A549 (cell line): ENCODE results near the gene LETM1. TPM values are rescaled to one million over a fixed set of nuclear protein-coding genes. Genes with fewer than 3 reads are reported as not detected.

Experiments
- ATAC-seq, 2 experiments: fragments of 200-7000 bp in 1 of 2; fragments of >200 bp in 1 of 2; cut with Nextera tagmentation in 1 of 2; cut with Tn5 transposase in 1 of 2; 3 replicates each; pipeline versions ENCODE4 v1.8.0 to v1.9.1; 2018 to 2020; ENCODE audit warnings: mild to moderate bottlenecking in 1 of 2, moderate library complexity in 1 of 2
- CTCF ChIA-PET: fragments of 300-600 bp; sonication (Branson Sonifier 250); formaldehyde crosslinking; extraction: SDS; loops from one replicate; lab custom pipeline; 2021; ENCODE audit warnings: antibody characterized with exemption, inconsistent platforms; lab: Yijun Ruan, JAX
- POLR2A ChIA-PET: fragments of 350-600 bp; formaldehyde crosslinking; extraction: SDS; loops from one replicate; lab custom pipeline; 2021; ENCODE audit warnings: antibody characterized with exemption, inconsistent platforms; lab: Yijun Ruan, JAX
- DNase-seq, 2 experiments: peaks; one replicate each; pipeline versions ENCODE4 v3.0.0 to v3.0.0-alpha.2; 2011 to 2016; ENCODE audit warnings: low read depth in 1 of 2, low spot score in 1 of 2
- FAIRE-seq: peaks from 2 replicates; lab custom pipeline; 2011; peaks lifted over from hg19 to GRCh38; lab: Jason Lieb, UNC
- H3K27ac ChIP-seq, 2 experiments: fragments of >200 bp; sonication (Bioruptor Twin); formaldehyde crosslinking; 3 replicates each; pipeline ENCODE4 v1.5.1; 2016 to 2017
- H3K4me1 ChIP-seq: fragments of >200 bp; sonication (Bioruptor Twin); formaldehyde crosslinking; 3 replicates; pipeline ENCODE4 v1.6.1; 2016
- H3K4me2 ChIP-seq: fragments of >200 bp; sonication (Bioruptor Twin); formaldehyde crosslinking; 3 replicates; pipeline ENCODE4 v1.6.1; 2016
- H3K4me3 ChIP-seq: fragments of >200 bp; sonication (Bioruptor Twin); formaldehyde crosslinking; 3 replicates; pipeline ENCODE4 v1.5.1; 2016
- H3K9me3 ChIP-seq: fragments of >200 bp; sonication (Bioruptor Twin); formaldehyde crosslinking; 3 replicates; pipeline ENCODE4 v1.6.1; 2016
- ATOH8 ChIP-seq: fragments of 250-450 bp; sonication (Bioruptor Pico); IDR thresholded peaks from 2 replicates; pipeline ENCODE4 v1.5.0; 2020; ENCODE audit warnings: low read depth, mild to moderate bottlenecking, moderate library complexity
- CBX8 ChIP-seq: fragments of 200-600 bp; sonication (generic); IDR thresholded peaks from 2 replicates; pipeline ENCODE4 v1.6.1; 2016
- CEBPB ChIP-seq, 2 experiments: fragments of >200 bp in 1 of 2; sonication (Bioruptor Twin) in 1 of 2; formaldehyde crosslinking in 1 of 2; IDR thresholded peaks; 2 replicates each; pipeline ENCODE4 v1.6.1; 2012 to 2016
- CHD4 ChIP-seq: fragments of 200-600 bp; sonication (generic); IDR thresholded peaks from 2 replicates; pipeline ENCODE4 v1.6.1; 2016; ENCODE audit warnings: antibody characterized with exemption, mild to moderate bottlenecking, borderline replicate concordance
- EHF ChIP-seq: fragments of 250-450 bp; sonication (Bioruptor Pico); IDR thresholded peaks from 2 replicates; pipeline ENCODE4 v1.5.0; 2020; ENCODE audit warnings: mild to moderate bottlenecking
- EHMT2 ChIP-seq: fragments of 200-600 bp; sonication (generic); IDR thresholded peaks from 2 replicates; pipeline ENCODE4 v1.6.1; 2016; ENCODE audit warnings: antibody characterized with exemption, low read depth, mild to moderate bottlenecking, moderate library complexity
- ESRRA ChIP-seq: fragments of 150-350 bp; IDR thresholded peaks from 2 replicates; pipeline ENCODE4 v1.6.1; 2014; ENCODE audit warnings: mild to moderate bottlenecking, low read length, borderline replicate concordance
- FOSL2 ChIP-seq, 2 experiments: fragments of 450-650 bp in 1 of 2; fragments of >200 bp in 1 of 2; sonication (Bioruptor Twin) in 1 of 2; formaldehyde crosslinking; IDR thresholded peaks; 2 replicates each; pipeline versions ENCODE4 v1.5.0 to v1.6.1; 2016 to 2020; ENCODE audit warnings: mild to moderate bottlenecking in 1 of 2, moderate library complexity in 1 of 2
- HDAC2 ChIP-seq: fragments of 200-600 bp; sonication (generic); IDR thresholded peaks from 2 replicates; pipeline ENCODE4 v1.6.1; 2016
- HOXB5 ChIP-seq: fragments of 250-450 bp; sonication (Bioruptor Pico); IDR thresholded peaks from 2 replicates; pipeline ENCODE4 v1.5.0; 2020; ENCODE audit warnings: mild to moderate bottlenecking, moderate library complexity
- MAFK ChIP-seq: fragments of 450-650 bp; IDR thresholded peaks from 2 replicates; pipeline ENCODE4 v1.6.1; 2014; ENCODE audit not compliant: partially characterized antibody
- NFE2L2 ChIP-seq: fragments of 150-350 bp; conservative IDR thresholded peaks from 2 replicates; pipeline ENCODE4 v1.6.1; 2014; ENCODE audit warnings: low read length
- PBX3 ChIP-seq: IDR thresholded peaks from 2 replicates; pipeline ENCODE4 v1.6.1; 2012
- PHF8 ChIP-seq: fragments of 200-600 bp; sonication (generic); IDR thresholded peaks from 2 replicates; pipeline ENCODE4 v1.6.1; 2016; ENCODE audit warnings: low read depth, mild to moderate bottlenecking, antibody characterized with exemption, moderate library complexity, borderline replicate concordance
- POLR2AphosphoS2 ChIP-seq: conservative IDR thresholded peaks from 2 replicates; pipeline ENCODE4 v1.6.1; 2012; ENCODE audit warnings: low read length, improper control_type of control experiment, inconsistent platforms
- RCOR1 ChIP-seq: fragments of 150-350 bp; IDR thresholded peaks from 2 replicates; pipeline ENCODE4 v1.6.1; 2014; ENCODE audit warnings: antibody characterized with exemption, low read length, low read depth
- REST ChIP-seq: fragments of 200-600 bp; sonication (generic); IDR thresholded peaks from 2 replicates; pipeline ENCODE4 v1.6.1; 2016; ENCODE audit warnings: antibody characterized with exemption, mild to moderate bottlenecking, moderate library complexity
- RFX5 ChIP-seq: fragments of 450-650 bp; IDR thresholded peaks from 2 replicates; pipeline ENCODE4 v1.7.1; 2014; ENCODE audit warnings: antibody characterized with exemption, mild to moderate bottlenecking, moderate library complexity
- RNF2 ChIP-seq: fragments of 200-600 bp; sonication (generic); IDR thresholded peaks from 2 replicates; pipeline ENCODE4 v1.6.1; 2016; ENCODE audit warnings: low read depth, mild to moderate bottlenecking, antibody characterized with exemption, moderate library complexity, borderline replicate concordance
- SMC3 ChIP-seq: fragments of >200 bp; sonication (Bioruptor Twin); formaldehyde crosslinking; IDR thresholded peaks from 3 replicates; pipeline ENCODE4 v1.6.1; 2018; ENCODE audit warnings: inconsistent platforms
- SREBF2 ChIP-seq: fragments of 450-650 bp; IDR thresholded peaks from 2 replicates; pipeline ENCODE4 v1.6.1; 2014; ENCODE audit warnings: mild to moderate bottlenecking, moderate library complexity
- TP53 ChIP-seq: fragments of 250-450 bp; sonication (Bioruptor Pico); IDR thresholded peaks from 2 replicates; pipeline ENCODE4 v1.5.0; 2021; ENCODE audit warnings: mild to moderate bottlenecking, moderate library complexity
- ZNF302 ChIP-seq: fragments of 250-450 bp; sonication (Bioruptor Pico); IDR thresholded peaks from 2 replicates; pipeline ENCODE4 v1.9.0; 2021; ENCODE audit warnings: inconsistent platforms, mild to moderate bottlenecking, moderate library complexity
- WGBS: methylation state at CpG from one replicate; pipeline ENCODE4 v1.1.6; 2017; ENCODE audit errors: missing lambda C conversion rate; 5-methylcytosine and 5-hydroxymethylcytosine counted together
- polyA plus RNA-seq, 4 experiments: library from polyadenylated mRNA; depleted of rRNA in 3 of 4; stranded (reverse); fragments of >200 nt; fragmentation: RNase III in 1 of 4; extraction: RNeasy Plus Mini Kit Qiagen cat#74134 plus additional on column Dnase treatment in 1 of 4; gene quantifications; 2 replicates in 3 of 4; 3 replicates in 1 of 4; pipeline ENCODE4 v1.2.3, GENCODE V29; 2011 to 2017

LETM1 gene
- polyA plus RNA-seq, 2 of the 4 experiments (the other 2 are of a cell fraction), result 18.6 to 29.6 TPM

- no peak for TF ChIP-seq REST
- no peak for TF ChIP-seq POLR2AphosphoS2
- Histone ChIP-seq H3K9me3 (no peaks in the 10 kb centered on the region), H3K4me1 (no peaks in the 10 kb centered on the region), H3K4me2 (no peak overlapping the region), H3K27ac (no peak overlapping the region), H3K4me3 (no peak overlapping the region)
- ATAC-seq (no peak), DNase-seq (no peak), FAIRE-seq (no peak)
- 95% methylated on average over 10 of the region's 10 CpGs for WGBS
- POLR2A ChIA-PET, result no interaction called here
- CTCF ChIA-PET, result interaction anchor here (1.1 to 13.7 kb wide), 4 partner anchors 9 to 99 kb away, joined by 3 to 227 read pairs (median 14); no protein-coding TSS in a partner anchor
These were observed 36.7 kb downstream of the LETM1 start for GRCh38 chr4:1819284-1819683.

GRCh38 chr4:1815997-1816860, 39.7 kb downstream of the LETM1 start:
- CTCF ChIA-PET, result interaction anchor here (1.0 to 13.7 kb wide), 6 partner anchors 8 to 86 kb away, joined by 3 to 227 read pairs (median 4); no protein-coding TSS in a partner anchor

GRCh38 chr4:1815096-1815996, 40.6 kb downstream of the LETM1 start:
- DNase-seq (no peak), ATAC-seq (no peak), FAIRE-seq (no peak)
- H3K9me3 ChIP-seq, result no peaks in the 10 kb centered on the region
- no peak overlapping the region for H3K4me2 ChIP-seq
- POLR2A ChIA-PET, result no interaction called here
- H3K4me3 ChIP-seq, result no peak overlapping the region
- CTCF ChIA-PET, result interaction anchor here (1.0 to 13.7 kb wide), 6 partner anchors 15 to 95 kb away, joined by 3 to 227 read pairs (median 4); no protein-coding TSS in a partner anchor
- no peak overlapping the region for H3K27ac ChIP-seq
- 95% methylated on average over 19 of the region's 34 CpGs for WGBS
- H3K4me1 ChIP-seq, result no peaks in the 10 kb centered on the region
- TF ChIP-seq ZNF302 (CRISPR knock-in tag) (no peak), FOSL2 (IDR thresholded peaks at IDR 0.05) (no peak), FOSL2 (CRISPR knock-in tag; IDR thresholded peaks at IDR 0.05) (no peak), PBX3 (no peak), HOXB5 (no peak), NFE2L2 (no peak), PHF8 (no peak), MAFK (no peak), ESRRA (no peak), CHD4 (no peak), TP53 (CRISPR knock-in tag) (no peak)

More at GRCh38 chr4:1815997-1816860, 39.7 kb downstream of the LETM1 start:
- Histone ChIP-seq H3K4me3 (no peak overlapping the region), H3K9me3 (no peaks in the 10 kb centered on the region), H3K27ac (no peak overlapping the region), H3K4me2 (no peak overlapping the region), H3K4me1 (no peaks in the 10 kb centered on the region)
- POLR2A ChIA-PET, result no interaction called here
- no peak for FAIRE-seq
- DNase-seq, result no peak
- no peak for ATAC-seq
- TF ChIP-seq EHF (no peak), CBX8 (no peak), PHF8 (no peak), SMC3 (no peak), MAFK (no peak), FOSL2 (IDR thresholded peaks at IDR 0.05) (no peak), FOSL2 (CRISPR knock-in tag; IDR thresholded peaks at IDR 0.05) (no peak), RFX5 (no peak), CEBPB (IDR thresholded peaks at IDR 0.05) (no peak), RNF2 (no peak), SREBF2 (no peak), HDAC2 (no peak), TP53 (CRISPR knock-in tag) (no peak), NFE2L2 (no peak), EHMT2 (no peak), RCOR1 (no peak), HOXB5 (no peak), ATOH8 (CRISPR knock-in tag) (no peak)
- 90% methylated on average over 22 of the region's 25 CpGs for WGBS
